GM18520 (cell line): ENCODE measurements around the gene IFRD1.

Experiments
- ATAC-seq: cut with Tn5 transposase; IDR thresholded peaks from one replicate; pipeline ENCODE4 v1.9.1; 2021; ENCODE audit not compliant: unreplicated experiment

IFRD1 gene

GRCh38 chr7:112485766-112486165, 35.5 kb downstream of the IFRD1 start:
- ATAC-seq: no peak

DNA sequence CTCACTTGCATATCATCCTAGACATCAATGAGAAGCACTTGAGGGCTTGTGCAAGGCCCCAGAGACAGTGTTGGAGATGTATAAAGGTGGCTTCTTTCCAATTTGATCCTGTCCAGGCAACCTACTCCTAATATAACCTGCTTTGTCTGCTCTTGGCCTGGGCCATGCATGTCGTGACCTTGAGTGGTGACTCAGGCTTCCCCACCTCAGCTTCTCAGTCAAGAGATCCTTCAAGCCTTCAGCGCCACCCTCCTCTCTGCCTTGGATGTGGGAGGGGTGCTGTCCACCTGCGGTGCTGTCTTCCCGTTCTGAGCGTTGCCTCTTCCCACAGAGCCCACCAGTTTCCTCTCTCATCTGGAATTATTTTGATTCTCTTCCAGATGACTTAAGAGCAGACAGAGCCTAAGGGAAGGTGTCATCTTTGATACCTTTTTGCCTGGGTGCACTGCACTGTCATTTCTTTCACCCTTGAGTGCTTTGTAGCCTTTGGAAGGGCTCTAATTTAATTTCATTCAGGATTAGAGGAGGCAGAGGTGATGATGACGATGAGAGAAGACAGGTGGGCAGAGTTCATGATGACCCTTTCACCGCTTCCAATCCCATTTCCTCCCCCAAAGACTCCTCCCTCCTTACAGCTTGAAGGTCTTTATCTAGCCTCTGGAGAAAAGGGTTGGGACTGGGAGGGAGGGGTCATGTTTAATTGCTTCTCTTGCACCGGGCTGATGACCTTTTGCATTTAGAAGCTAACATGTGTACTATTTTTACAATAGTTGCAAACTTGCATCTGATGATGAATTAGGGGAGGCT, 37.4 kb downstream of the IFRD1 start:
- no peak for ATAC-seq

- no peak for ATAC-seq
Observed at GRCh38 chr7:112488264-112488552, 37.9 kb downstream of the IFRD1 start.

- ATAC-seq: no peak
Observed at GRCh38 chr7:112492186-112492585, 41.9 kb downstream of the IFRD1 start.

DNA sequence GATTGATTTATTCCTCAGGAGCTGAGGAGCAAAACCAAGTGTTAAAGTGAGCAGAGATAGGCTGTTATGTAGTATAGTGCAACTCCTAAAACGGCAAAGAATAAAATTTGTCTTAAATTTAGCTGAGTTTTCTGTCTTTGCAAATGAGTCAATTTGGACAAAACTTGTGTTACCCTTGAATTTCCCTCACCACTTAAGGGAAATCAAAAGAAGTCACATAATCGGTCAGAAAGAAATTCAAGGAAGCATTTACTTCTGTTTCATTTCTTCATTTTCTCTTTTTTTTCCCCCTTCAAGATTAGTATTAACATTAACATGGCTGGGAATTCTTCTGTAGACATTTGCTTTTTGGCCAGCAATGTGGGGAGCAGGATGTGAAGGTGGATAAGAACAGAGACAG, 44.4 kb downstream of the IFRD1 start:
- no peak for ATAC-seq

DNA sequence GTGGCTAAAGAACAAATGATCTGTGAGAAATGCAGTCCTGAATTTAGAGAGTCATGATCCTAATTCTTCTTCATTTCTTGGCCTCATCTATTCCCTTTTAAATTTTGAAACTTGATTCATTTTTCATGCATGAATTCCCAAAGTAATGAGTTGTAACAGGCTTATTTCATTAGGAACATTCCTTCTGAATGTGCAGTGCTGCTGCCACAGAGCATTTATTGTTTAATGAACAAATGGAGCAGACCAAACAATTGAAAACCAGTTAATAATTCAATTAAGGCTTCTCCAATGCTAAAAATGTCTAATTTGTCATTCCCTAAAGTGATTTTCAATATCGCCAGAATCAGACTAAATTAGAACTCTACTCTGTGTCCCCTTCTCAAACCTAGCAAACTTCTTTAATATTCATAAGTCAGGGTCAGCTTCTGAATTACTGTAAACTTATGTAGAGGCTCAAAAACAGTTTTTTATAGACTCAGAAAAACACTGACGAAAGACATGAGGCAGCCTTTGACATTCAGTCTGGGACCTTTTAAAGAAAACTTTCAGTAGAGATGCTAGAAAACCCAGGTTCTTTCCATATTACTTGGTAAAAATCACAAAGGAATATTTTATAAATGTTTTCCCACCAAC, 45.0 kb downstream of the IFRD1 start:
- no peak for ATAC-seq

- peak; percentile 35 for ATAC-seq
Observed at GRCh38 chr7:112495810-112496462, 45.7 kb downstream of the IFRD1 start.

GRCh38 chr7:112497481-112497880, 47.2 kb downstream of the IFRD1 start:
- ATAC-seq: no peak

- ATAC-seq: no peak
Observed at GRCh38 chr7:112500619-112501018, 50.4 kb downstream of the IFRD1 start.

DNA sequence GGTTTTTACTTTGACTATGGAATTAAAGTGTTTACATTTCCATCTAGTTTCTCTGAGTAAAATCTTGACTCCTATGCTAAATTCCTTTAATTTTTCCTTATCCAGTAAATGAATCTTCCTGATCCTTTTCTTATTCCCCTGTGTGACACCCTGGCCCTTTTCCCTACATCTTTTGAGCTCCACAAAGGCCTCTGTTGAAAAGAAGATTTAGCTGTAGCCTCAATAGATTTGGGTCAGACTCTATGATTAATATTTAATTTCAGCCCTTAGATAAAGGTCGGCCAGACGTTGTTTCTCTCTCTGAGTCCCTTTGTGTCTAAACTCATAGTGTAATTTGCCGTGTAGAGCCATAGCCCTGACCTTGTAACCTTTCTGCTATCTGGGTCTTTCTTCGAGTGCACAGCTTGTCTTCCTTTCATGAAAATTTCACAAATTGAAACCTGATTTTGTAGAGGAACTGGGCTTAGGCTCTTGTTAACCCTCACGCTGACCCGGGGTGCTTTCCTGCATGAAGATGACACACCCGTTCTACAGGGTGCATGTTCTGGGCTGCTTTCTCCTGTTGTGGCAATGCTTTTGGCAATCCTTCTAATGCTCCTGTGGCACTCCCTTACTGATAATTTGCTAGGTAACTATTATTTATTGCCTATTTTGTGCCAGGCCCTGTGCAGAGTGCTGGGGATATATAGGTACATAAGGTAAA, 51.7 kb downstream of the IFRD1 start:
- ATAC-seq: no peak

DNA sequence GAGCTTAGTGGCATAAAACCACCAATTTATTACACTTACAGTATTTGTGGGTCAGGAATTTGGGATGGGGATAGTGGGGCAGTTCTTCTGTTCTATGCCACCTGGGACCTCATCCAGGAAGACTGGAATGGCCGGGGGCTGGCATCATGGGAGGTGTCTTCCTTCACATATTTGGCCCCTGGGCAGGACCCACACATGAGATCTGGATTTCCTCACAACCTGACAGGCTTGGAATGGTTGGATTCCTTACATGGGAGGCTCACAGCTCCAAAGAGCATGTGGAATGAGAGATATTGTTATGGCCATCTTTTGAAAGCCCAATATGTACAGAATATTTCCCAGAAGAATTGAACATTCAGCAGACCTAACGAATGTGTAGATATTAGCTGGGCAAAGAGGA, 52.4 kb downstream of the IFRD1 start:
- ATAC-seq: no peak

DNA sequence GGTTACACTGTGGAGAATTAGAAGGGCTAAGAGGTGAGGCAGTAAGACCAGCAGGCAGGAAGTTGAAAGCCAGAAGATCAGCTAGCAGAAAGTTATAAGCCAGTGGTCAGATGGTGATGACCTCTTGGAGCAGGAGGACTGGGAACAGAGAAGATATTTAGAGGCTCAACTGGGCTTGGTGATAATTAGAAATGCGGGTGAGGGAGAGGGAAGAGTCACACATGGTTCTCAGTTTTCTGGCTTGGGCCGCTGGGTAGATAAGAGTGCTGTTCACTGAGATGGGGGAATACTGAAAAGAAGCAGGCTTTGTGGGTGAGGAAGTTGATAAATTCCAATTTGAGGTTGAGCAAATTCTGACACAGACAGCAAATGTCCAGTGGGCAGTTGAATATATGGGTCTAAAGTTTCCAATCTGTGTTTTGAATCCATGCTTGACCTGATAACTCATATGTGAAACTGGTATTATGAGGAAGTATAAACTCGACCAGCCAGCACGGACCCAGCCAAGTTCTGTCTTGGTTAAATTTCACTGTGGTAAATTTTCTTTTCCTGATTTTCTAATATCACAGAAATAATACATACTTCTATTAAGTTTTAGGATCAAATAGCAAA, 53.2 kb downstream of the IFRD1 start:
- no peak for ATAC-seq

DNA sequence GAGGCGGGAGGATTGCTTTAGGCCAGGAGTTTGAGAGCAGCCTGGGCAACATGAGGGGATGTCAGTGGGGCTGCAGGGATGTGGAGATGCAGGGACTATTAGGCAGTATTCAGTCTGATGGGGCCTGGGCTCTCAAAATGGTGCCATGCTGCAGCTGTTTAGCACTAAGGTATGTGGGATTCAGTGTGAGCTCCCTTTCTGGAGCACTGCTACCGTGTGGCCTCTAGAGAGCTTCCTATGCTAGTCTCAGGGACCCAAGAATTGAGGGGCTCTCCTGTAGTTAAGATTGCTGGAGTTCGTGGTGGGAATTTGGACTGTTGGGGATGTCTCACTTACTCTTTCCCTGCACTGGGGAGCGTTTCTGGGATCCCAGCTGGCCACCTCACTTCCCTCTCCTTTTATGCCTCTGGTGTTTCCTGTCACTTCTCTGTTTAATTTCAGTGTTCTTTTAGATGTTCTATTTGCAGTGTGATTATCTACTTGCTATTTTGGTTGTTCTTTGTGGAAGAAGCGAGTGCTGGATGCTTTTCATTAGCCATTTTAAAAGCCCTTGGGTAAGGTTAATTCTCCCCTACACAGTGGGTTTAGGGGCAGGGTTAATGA, 53.9 kb downstream of the IFRD1 start:
- no peak for ATAC-seq

DNA sequence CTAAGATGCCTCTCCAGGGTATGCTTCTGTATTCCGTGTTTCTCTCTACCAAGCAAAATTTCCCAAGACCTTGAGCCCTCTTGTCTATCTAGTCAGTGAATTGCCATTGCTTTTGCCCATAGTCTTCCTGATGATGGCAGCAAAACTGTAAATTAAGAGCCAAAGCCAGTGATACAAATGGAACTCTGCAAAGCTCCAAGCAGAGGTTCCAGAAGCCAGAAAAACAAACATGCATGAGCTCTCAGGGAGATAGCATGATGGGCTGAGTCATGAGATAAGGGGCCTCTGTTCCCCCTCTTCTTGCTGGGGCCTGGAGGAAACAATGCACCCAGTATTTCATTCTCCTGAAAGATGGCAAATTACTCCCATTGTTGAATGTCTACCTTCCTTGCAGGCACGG, 55.2 kb downstream of the IFRD1 start:
- ATAC-seq: no peak

- no peak for ATAC-seq
Observed at GRCh38 chr7:112508404-112508803, 58.1 kb downstream of the IFRD1 start.

DNA sequence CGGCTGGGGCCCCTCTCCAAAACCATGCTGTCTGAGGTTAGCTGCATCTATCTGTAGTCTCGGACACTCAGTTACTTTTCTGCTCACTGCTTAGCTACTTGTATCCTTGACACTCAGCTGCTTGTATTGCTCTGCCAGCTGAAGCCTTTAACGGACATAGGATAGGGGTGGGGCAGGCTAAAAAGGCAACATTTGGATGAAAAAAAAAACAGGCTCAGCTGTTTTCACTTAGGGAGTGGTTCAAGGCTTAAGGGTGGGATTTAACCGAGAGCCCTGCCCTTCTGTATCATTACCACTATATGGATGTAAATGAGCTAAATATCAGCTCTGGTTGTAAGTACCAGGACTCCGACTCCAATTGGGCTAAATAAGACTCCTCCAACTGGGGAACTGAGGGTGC, 59.1 kb downstream of the IFRD1 start:
- ATAC-seq: no peak

- ATAC-seq: peak; percentile 51
Observed at GRCh38 chr7:112510001-112510742, 59.9 kb downstream of the IFRD1 start.

DNA sequence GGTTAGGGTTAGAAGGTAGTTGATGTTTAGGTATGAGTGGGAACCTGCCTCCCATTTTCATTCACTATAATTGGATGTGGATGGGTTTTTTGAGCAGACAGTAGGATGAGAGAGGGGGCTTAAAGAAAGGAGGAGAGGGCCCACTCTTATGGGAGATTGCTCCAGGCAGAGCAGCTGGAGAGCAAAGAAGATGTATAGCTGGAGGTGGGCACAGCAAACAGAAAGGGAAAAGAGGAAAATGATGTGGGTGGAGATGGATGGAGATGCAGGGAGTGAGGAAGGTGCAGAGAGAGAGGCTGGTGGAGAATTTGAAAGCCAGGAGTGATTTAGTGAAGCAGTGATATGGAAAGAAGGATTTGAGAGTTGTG, 60.5 kb downstream of the IFRD1 start:
- ATAC-seq: no peak

- ATAC-seq: no peak
Observed at GRCh38 chr7:112511451-112512202, 61.4 kb downstream of the IFRD1 start.
